Measurements from ENCODE around the gene AKAP5.

DNA sequence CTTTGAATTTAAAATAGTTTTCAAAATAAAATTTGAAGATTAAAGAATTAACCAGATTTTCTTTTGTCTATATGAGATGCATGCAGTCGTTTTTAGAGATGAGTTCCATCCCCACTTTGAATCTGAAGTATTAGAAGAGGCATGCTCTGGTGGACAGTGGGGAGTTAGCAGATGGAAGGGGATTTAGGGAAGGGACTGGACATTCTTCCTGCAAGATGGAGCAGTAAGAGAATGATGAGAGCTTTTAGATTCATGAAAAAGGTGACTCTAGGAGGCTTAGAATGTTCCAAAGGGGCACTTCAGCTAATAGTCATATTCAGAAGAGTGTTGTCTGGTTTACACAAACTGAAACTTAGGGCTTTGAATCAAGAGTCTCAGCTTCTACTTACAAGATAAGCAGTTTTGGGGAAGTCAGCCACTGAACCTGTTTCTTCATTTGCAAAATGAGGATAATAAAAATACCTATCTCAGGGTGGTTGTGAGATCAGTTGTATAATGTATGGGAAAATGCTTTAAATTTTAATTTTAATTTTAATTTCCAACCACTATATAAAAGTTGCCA lies 43.0 kb downstream of the AKAP5 start:
- TF ChIP-seq EZH2phosphoT487 (IDR thresholded peaks at IDR 0.05; ENCODE audit: insufficient read depth, low read depth), result no peak
- TF ChIP-seq EZH2 (IDR thresholded peaks at IDR 0.05; ENCODE audit: insufficient read depth, poor library complexity, severe bottlenecking), result no peak
